ENCODE measurements around the gene PLA2G15. TPM values are rescaled to one million over a fixed set of nuclear protein-coding genes. Genes with fewer than 3 reads are reported as not detected.

Gene PLA2G15
- total RNA-seq, 2 donors from 2014 or later: 20.5 to 27.4 TPM

GRCh38 chr16:68247400-68247799, 2.2 kb downstream of the PLA2G15 start:
- DNase-seq (no peak), ATAC-seq (peak in 1 of 2 donors; percentile 28)
- intact Hi-C loops (cut with DNase I): loop anchor here in 1 of 2 donors (5.0 kb wide), 1 partner anchor 85 kb away; no protein-coding TSS in a partner anchor

- intact Hi-C loops (cut with DNase I): loop anchor here in 1 of 2 donors (5.0 kb wide), 1 partner anchor 84 kb away; no protein-coding TSS in a partner anchor
- ATAC-seq (no peak), DNase-seq (no peak)
Observed at GRCh38 chr16:68247932-68248331, 2.8 kb downstream of the PLA2G15 start.

- intact Hi-C loops (cut with DNase I): loop anchor here in 1 of 2 donors (5.0 kb wide), 1 partner anchor 83 kb away; no protein-coding TSS in a partner anchor
- DNase-seq (no peak), ATAC-seq (no peak)
Observed at GRCh38 chr16:68249371-68249770, 4.2 kb downstream of the PLA2G15 start.

- DNase-seq (no peak), ATAC-seq (no peak)
- intact Hi-C loops (cut with DNase I): no loop called here
Observed at GRCh38 chr16:68250951-68251350, 5.8 kb downstream of the PLA2G15 start.

GRCh38 chr16:68251832-68252231, 6.7 kb downstream of the PLA2G15 start:
- DNase-seq (peak; percentile 30), ATAC-seq (peak; percentile 80 to 88)
- intact Hi-C loops (cut with DNase I): no loop called here

GRCh38 chr16:68252383-68252782, 7.2 kb downstream of the PLA2G15 start:
- intact Hi-C loops (cut with DNase I): no loop called here
- peak; percentile 34 to 35 for ATAC-seq
- no peak for DNase-seq

GRCh38 chr16:68253721-68254120, 8.5 kb downstream of the PLA2G15 start:
- intact Hi-C loops (cut with DNase I): no loop called here
- DNase-seq (no peak), ATAC-seq (no peak)

- intact Hi-C loops (cut with DNase I): no loop called here
- DNase-seq: no peak
- ATAC-seq: no peak
Observed at GRCh38 chr16:68255712-68256111, 10.5 kb downstream of the PLA2G15 start.

GRCh38 chr16:68257251-68257905, 12.2 kb downstream of the PLA2G15 start:
- intact Hi-C loops (cut with DNase I): no loop called here
- no peak for DNase-seq
- ATAC-seq: no peak

GRCh38 chr16:68257906-68258800, 13.0 kb downstream of the PLA2G15 start:
- ATAC-seq: peak; percentile 44 to 53
- no peak for DNase-seq
- intact Hi-C loops (cut with DNase I): no loop called here

- intact Hi-C loops (cut with DNase I): no loop called here
- ATAC-seq: no peak
- no peak for DNase-seq
Observed at GRCh38 chr16:68259007-68259825, 14.0 kb downstream of the PLA2G15 start.

GRCh38 chr16:68263559-68264127, 18.5 kb downstream of the PLA2G15 start:
- DNase-seq: no peak

GRCh38 chr16:68264128-68265077, 19.2 kb downstream of the PLA2G15 start, which contains the start of gene SLC7A6:
SLC7A6 (plus strand) TSS chr16:68264526; CDS start chr16:68274727, 10,201 bp downstream.
- ATAC-seq (peak; percentile 83 to 84), DNase-seq (peak; percentile 87)
- intact Hi-C loops (cut with DNase I): loop anchor here (5.0 kb wide), 2 partner anchors 48 to 63 kb away; partner anchors contain the start of genes PRMT7 (in 2 of the 2) and SLC7A6OS (in 2 of the 2)

More at GRCh38 chr16:68263559-68264127, 18.5 kb downstream of the PLA2G15 start:
- intact Hi-C loops (cut with DNase I): loop anchor here (5.0 kb wide), 2 partner anchors 49 to 64 kb away; partner anchors contain the start of genes PRMT7 (in 1 of the 2) and SLC7A6OS (in 1 of the 2)
- ATAC-seq: no peak

GRCh38 chr16:68265078-68265920, 20.1 kb downstream of the PLA2G15 start:
- ATAC-seq: peak; percentile 65 to 74
- peak; percentile 63 for DNase-seq
- intact Hi-C loops (cut with DNase I): loop anchor here in 1 of 2 donors (5.0 kb wide), 1 partner anchor 47 kb away; the partner anchor contains the start of genes PRMT7 and SLC7A6OS

GRCh38 chr16:68267612-68268405, 22.6 kb downstream of the PLA2G15 start:
- ATAC-seq: no peak
- DNase-seq: no peak
- intact Hi-C loops (cut with DNase I): loop anchor here in 1 of 2 donors (5.0 kb wide), 1 partner anchor 44 kb away; the partner anchor contains the start of genes PRMT7 and SLC7A6OS

Measured in left cardiac atrium (tissue), 4 donors.